K562 (cell line): Measurements from ENCODE around the gene RRAD. TPM values are rescaled to one million over a fixed set of nuclear protein-coding genes. Genes with fewer than 3 reads are reported as not detected.

ENCODE experiments used
- BRF2 ChIP-seq: IDR thresholded peaks from 3 replicates; pipeline ENCODE4 v1.6.1; 2011; ENCODE audit warnings: borderline replicate concordance, mild to moderate bottlenecking; ENCODE audit not compliant: insufficient read length, insufficient read depth
- CBX3 ChIP-seq, 2 experiments: IDR thresholded peaks; 1 replicate in 1 of 2; 2 replicates in 1 of 2; pipeline ENCODE4 v1.6.1; 2012; ENCODE audit warnings: inconsistent platforms in 2 of 2, low read length in 2 of 2, borderline replicate concordance in 1 of 2, control low read depth in 1 of 2
- CREM ChIP-seq: IDR thresholded peaks from 2 replicates; pipeline ENCODE4 v1.6.1; 2014; ENCODE audit warnings: antibody characterized with exemption, low read depth
- DMBX1 ChIP-seq: fragments of 250-450 bp; sonication (Bioruptor Pico); IDR thresholded peaks from 2 replicates; pipeline ENCODE4 v1.8.0; 2022; ENCODE audit warnings: inconsistent platforms, mild to moderate bottlenecking, moderate library complexity, borderline replicate concordance
- GATAD2A ChIP-seq: fragments of 450-650 bp; IDR thresholded peaks from 2 replicates; pipeline ENCODE4 v1.6.1; 2017
- KAT2B ChIP-seq: IDR thresholded peaks from one replicate; pipeline ENCODE4 v1.6.1; 2012; ENCODE audit warnings: low read depth, mild to moderate bottlenecking, control low read depth, inconsistent platforms, low read length, moderate library complexity
- KDM1A ChIP-seq, 2 experiments: fragments of 450-650 bp; IDR thresholded peaks; 2 replicates each; pipeline ENCODE4 v1.6.1; 2016; ENCODE audit warnings: mild to moderate bottlenecking in 2 of 2
- LEF1 ChIP-seq: fragments of 450-650 bp; IDR thresholded peaks from 2 replicates; pipeline ENCODE4 v1.6.1; 2016; ENCODE audit warnings: mild to moderate bottlenecking
- MCM7 ChIP-seq, 2 experiments: fragments of 450-650 bp; IDR thresholded peaks; 2 replicates each; pipeline ENCODE4 v1.6.1; 2016 to 2018
- NFATC3 ChIP-seq: fragments of 450-650 bp; IDR thresholded peaks from 2 replicates; pipeline ENCODE4 v1.6.1; 2017; ENCODE audit warnings: mild to moderate bottlenecking
- NR2C2 ChIP-seq, 2 experiments: fragments of 200-800 bp in 1 of 2; sonication (Bioruptor generic) in 1 of 2; sonication (generic) in 1 of 2; formaldehyde crosslinking in 1 of 2; IDR thresholded peaks; 2 replicates each; pipeline versions ENCODE4 v1.6.1 to v1.8.0; 2016 to 2022; ENCODE audit warnings: mild to moderate bottlenecking in 1 of 2, missing compliant biosample characterization in 1 of 2, missing genetic modification characterization in 1 of 2, missing genetic modification reagents in 1 of 2
- PCBP2 ChIP-seq: fragments of 200-400 bp; formaldehyde crosslinking; IDR thresholded peaks from 2 replicates; pipeline ENCODE4 v1.6.1; 2018; ENCODE audit warnings: low read length, low read depth, mild to moderate bottlenecking, moderate library complexity; ENCODE audit not compliant: poor library complexity, severe bottlenecking
- PKNOX1 ChIP-seq: fragments of 450-650 bp; IDR thresholded peaks from 2 replicates; pipeline ENCODE4 v1.6.1; 2016
- RBBP5 ChIP-seq: fragments of 200-600 bp; sonication (generic); IDR thresholded peaks from 2 replicates; pipeline ENCODE4 v1.6.1; 2012; ENCODE audit warnings: borderline replicate concordance, mild to moderate bottlenecking, low read length, control low read depth, inconsistent platforms; ENCODE audit not compliant: insufficient read depth, poor library complexity, severe bottlenecking
- RBFOX2 ChIP-seq: fragments of 200-400 bp; formaldehyde crosslinking; IDR thresholded peaks from 2 replicates; pipeline ENCODE4 v1.6.1; 2017; ENCODE audit warnings: low read depth, mild to moderate bottlenecking, low read length, moderate library complexity
- SAP30 ChIP-seq: fragments of 200-600 bp; sonication (generic); IDR thresholded peaks from 2 replicates; pipeline ENCODE4 v1.6.1; 2012; ENCODE audit warnings: borderline replicate concordance, low read depth, mild to moderate bottlenecking, moderate library complexity, low read length, control low read depth, inconsistent platforms; ENCODE audit not compliant: insufficient read depth, poor library complexity, severe bottlenecking
- SIN3B ChIP-seq: fragments of 450-650 bp; IDR thresholded peaks from 2 replicates; pipeline ENCODE4 v1.6.1; 2017; ENCODE audit warnings: low read depth, mild to moderate bottlenecking, moderate library complexity
- SMAD4 ChIP-seq: fragments of 250-450 bp; sonication (Bioruptor Pico); conservative IDR thresholded peaks from 2 replicates; pipeline ENCODE4 v1.8.0; 2021; ENCODE audit warnings: inconsistent platforms, mild to moderate bottlenecking, moderate library complexity
- SRSF1 ChIP-seq: fragments of 200-400 bp; formaldehyde crosslinking; IDR thresholded peaks from 2 replicates; pipeline ENCODE4 v1.6.1; 2017; ENCODE audit warnings: mild to moderate bottlenecking, low read depth, low read length, moderate library complexity
- TCF7 ChIP-seq: sonication (generic); IDR thresholded peaks from 2 replicates; pipeline ENCODE4 v1.6.1; 2016; ENCODE audit warnings: antibody characterized with exemption, borderline replicate concordance
- TEAD1 ChIP-seq, 2 experiments: fragments of 450-650 bp in 1 of 2; sonication (generic) in 1 of 2; formaldehyde crosslinking; IDR thresholded peaks; 2 replicates each; pipeline versions ENCODE4 v1.4.0 to v1.8.0; 2020 to 2022; ENCODE audit warnings: mild to moderate bottlenecking in 2 of 2, missing genetic modification reagents in 1 of 2
- ZBTB34 ChIP-seq: fragments of 250-450 bp; sonication (Bioruptor Pico); IDR thresholded peaks from 2 replicates; pipeline ENCODE4 v1.8.0; 2021; ENCODE audit warnings: mild to moderate bottlenecking, moderate library complexity
- ZNF253 ChIP-seq: fragments of 250-450 bp; sonication (Bioruptor Pico); conservative IDR thresholded peaks from 2 replicates; pipeline ENCODE4 v1.6.1; 2021; ENCODE audit warnings: mild to moderate bottlenecking
- ZNF311 ChIP-seq: fragments of 250-450 bp; sonication (Bioruptor Pico); IDR thresholded peaks from 2 replicates; pipeline ENCODE4 v1.4.0; 2020; ENCODE audit warnings: mild to moderate bottlenecking, moderate library complexity
- ZNF561 ChIP-seq: fragments of 450-650 bp; formaldehyde crosslinking; conservative IDR thresholded peaks from 2 replicates; pipeline ENCODE4 v1.4.0; 2020; ENCODE audit warnings: mild to moderate bottlenecking, moderate library complexity
- ZZZ3 ChIP-seq: fragments of 450-650 bp; IDR thresholded peaks from 2 replicates; pipeline ENCODE4 v1.6.1; 2016; ENCODE audit warnings: antibody characterized with exemption, mild to moderate bottlenecking, moderate library complexity
- polyA plus RNA-seq, 8 experiments: library from polyadenylated mRNA; depleted of rRNA in 4 of 8; stranded (reverse) in 5 of 8; unstranded in 3 of 8; fragments of >200 nt; fragmentation: Nextera tagmentation in 2 of 8; fragmentation: Illumina TruSeq in 1 of 8; extraction: Ambion mirVana in 2 of 8; extraction: Trizol in 1 of 8; gene quantifications; 2 replicates each; pipeline versions ENCODE4 v1.2.1 to v1.2.3, GENCODE V29; 2011 to 2014; ENCODE audit warnings: inconsistent platforms in 1 of 8, missing spikeins in 1 of 8
- total RNA-seq, 7 experiments: library from RNA; depleted of rRNA in 6 of 7; stranded (reverse); fragments of >200 nt in 6 of 7; fragmentation: Illumina TruSeq in 2 of 7; extraction: Trizol in 2 of 7; gene quantifications; 2 replicates each; pipeline versions ENCODE4 v1.2.1 to v1.2.3, GENCODE V29; 2011 to 2021; ENCODE audit warnings: low replicate concordance in 1 of 7

The RRAD gene
- total and polyA plus RNA-seq, 9 of the 15 experiments (the other 6 are each of a cell fraction or from before 2014, with no cell fraction given) = 0.09 to 0.20 (median 0.13) TPM; not detected in 5

- TF ChIP-seq CBX3 (IDR thresholded peaks at IDR 0.05; ENCODE audit: borderline replicate concordance in 1 of 2, low read length in 2 of 2) (peak in 1 of 2 experiments; percentile 16; a peak in 1 of 3 replicates), ZZZ3 (no peak), NFATC3 (no peak), SIN3B (no peak), MCM7 (IDR thresholded peaks at IDR 0.05) (no peak), BRF2 (no peak), SAP30 (peak; percentile 82), SRSF1 (no peak; the same call in 1 of the 2 replicates), KDM1A (IDR thresholded peaks at IDR 0.05) (no peak), GATAD2A (no peak), TEAD1 (CRISPR knock-in tag; IDR thresholded peaks at IDR 0.05) (peak; percentile 41 to 49; a peak in 1 of 4 replicates), PKNOX1 (peak; percentile 100), KAT2B (no peak), RBBP5 (peak; percentile 51), TCF7 (no peak), CREM (peak; percentile 48; the same call in 1 of the 2 replicates), ZNF311 (CRISPR knock-in tag) (no peak), ZNF253 (no peak), PCBP2 (no peak), RBFOX2 (peak; percentile 83), SMAD4 (CRISPR knock-in tag) (peak; percentile 32; the same call in 1 of the 2 replicates), LEF1 (peak; percentile 29; the same call in 1 of the 2 replicates), NR2C2 (CRISPR knock-in tag; IDR thresholded peaks at IDR 0.05) (peak; percentile 54), NR2C2 (tag; IDR thresholded peaks at IDR 0.05) (peak; percentile 48; the same call in 1 of the 2 replicates), ZNF561 (no peak), DMBX1 (no peak), ZBTB34 (CRISPR knock-in tag) (no peak)
Observed at GRCh38 chr16:66880288-66881013, 44.9 kb downstream of the RRAD start, which contains the start of gene PDP2 (continued).
